ENCODE results near the gene DOCK9.
"Not testable (repeated sequence)": the region's sequence is repeated elsewhere in the genome, so short reads cannot be mapped to it uniquely, and the experiment has no call there.

Gene DOCK9

GRCh38 chr13:98829541-98829940 is 148.3 kb downstream of the DOCK9 start:
- TF ChIP-seq ZNF274 (IDR thresholded peaks at IDR 0.05; ENCODE audit: low read depth, low read length): no peak

GRCh38 chr13:98828614-98829013 is 149.2 kb downstream of the DOCK9 start:
- no peak overlapping the region for H3K4me3 ChIP-seq (ENCODE audit: low read length)
- TF ChIP-seq ZNF274 (IDR thresholded peaks at IDR 0.05; ENCODE audit: low read depth, low read length): no peak

More at GRCh38 chr13:98829541-98829940, 148.3 kb downstream of the DOCK9 start:
- H3K4me3 ChIP-seq (ENCODE audit: low read length): no peak overlapping the region

DNA sequence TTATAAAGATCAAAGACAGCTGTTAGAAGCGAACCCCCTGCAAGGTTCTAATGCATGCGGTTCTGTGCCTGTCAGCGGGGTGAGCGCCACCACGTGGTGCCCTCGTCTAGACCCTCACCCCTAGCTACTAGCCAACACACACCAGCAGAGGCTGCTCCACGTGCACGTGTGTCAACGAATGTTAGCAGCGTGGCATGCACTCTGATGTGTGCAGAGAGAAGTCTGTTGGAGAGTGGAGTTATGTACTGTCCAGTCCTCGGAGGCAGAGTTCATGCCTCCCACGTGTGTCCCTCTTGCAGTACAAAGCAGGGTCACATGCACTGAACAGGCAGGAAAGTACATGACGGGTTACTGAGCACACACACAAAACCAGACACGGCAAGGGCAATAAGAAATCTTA is 150.4 kb downstream of the DOCK9 start:
- no peak overlapping the region for H3K4me3 ChIP-seq (ENCODE audit: low read length)
- TF ChIP-seq ZNF274 (IDR thresholded peaks at IDR 0.05; ENCODE audit: low read depth, low read length): no peak

DNA sequence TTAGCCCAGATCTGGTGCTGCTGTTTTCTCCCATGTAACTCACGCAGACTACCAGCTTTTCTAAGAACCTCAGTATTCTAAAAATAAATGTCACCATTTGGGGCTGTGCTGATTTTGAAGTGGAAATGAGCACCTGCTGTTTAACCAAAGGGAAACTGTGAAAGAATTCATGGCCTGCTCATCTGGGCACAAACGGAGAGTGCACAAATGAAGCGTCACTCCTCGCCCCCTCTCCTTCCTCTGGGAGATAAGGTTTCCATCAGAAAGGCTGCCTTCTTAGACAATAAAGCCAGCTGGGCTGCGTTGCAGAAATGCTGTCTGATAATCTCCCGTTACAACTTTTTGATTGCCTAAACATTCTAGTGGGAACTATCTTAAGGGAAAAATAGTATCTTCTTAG is 151.7 kb downstream of the DOCK9 start:
- no peak overlapping the region for H3K4me3 ChIP-seq (ENCODE audit: low read length)
- no peak for TF ChIP-seq ZNF274 (IDR thresholded peaks at IDR 0.05; ENCODE audit: low read depth, low read length)

DNA sequence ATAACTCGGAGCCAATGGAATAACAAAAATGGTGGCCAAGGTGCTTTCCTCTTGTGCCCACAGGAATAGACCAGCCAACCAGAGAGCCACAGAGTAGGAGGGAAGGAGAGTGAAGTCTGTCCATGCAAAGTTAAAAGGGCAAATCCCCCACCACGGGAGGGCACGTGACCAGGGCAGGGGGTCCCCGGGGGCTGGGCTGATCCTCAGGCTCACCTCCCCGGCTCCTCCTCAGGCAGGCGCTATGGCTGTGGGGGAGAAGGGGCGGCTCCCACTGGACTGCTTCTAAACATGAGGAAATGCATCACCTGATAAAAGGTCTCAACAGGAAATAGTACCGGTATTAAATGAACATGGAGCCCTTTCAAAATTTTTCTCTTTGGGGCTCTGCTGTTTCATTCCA is 152.2 kb downstream of the DOCK9 start:
- H3K4me3 ChIP-seq (ENCODE audit: low read length): no peak overlapping the region
- no peak for TF ChIP-seq ZNF274 (IDR thresholded peaks at IDR 0.05; ENCODE audit: low read depth, low read length)

DNA sequence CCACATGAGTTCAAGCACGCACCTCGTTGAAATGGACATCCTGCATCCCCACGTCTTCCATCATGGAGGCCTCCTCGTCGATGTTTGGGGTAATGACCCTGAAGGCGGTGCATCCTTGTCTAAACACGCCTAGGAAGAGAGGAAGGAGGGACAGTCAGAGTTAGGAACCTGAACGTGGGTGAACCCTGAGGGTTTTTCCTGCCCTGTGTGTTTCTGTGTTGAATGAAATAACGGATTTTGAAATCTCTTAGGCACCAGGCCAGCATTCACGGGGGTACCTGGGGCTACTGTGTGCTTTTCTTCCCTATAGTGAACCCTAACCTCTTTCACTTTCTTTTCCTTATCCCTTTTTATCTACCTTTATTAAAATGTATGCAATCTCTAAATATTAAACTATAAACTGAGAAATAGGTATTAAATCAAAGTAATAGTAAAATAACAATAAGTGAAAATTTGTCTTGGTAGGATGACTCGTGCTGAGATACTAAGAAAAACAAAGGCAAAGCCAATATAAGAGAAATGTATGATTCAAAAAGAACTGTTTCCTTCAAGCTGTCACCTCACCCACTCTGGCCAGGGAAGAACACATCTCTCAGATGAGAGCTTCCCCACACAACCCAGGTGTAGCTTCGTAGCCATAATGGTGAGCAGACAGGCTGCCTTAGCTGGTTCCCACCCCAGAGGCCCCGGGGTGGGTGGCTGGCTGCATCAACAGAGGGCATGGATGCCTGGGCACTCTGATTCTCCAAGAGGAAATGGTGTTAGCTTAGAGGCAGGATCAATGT is 153.3 kb downstream of the DOCK9 start:
- no peak overlapping the region for H3K4me3 ChIP-seq (ENCODE audit: low read length)
- no peak for TF ChIP-seq ZNF274 (IDR thresholded peaks at IDR 0.05; ENCODE audit: low read depth, low read length)

DNA sequence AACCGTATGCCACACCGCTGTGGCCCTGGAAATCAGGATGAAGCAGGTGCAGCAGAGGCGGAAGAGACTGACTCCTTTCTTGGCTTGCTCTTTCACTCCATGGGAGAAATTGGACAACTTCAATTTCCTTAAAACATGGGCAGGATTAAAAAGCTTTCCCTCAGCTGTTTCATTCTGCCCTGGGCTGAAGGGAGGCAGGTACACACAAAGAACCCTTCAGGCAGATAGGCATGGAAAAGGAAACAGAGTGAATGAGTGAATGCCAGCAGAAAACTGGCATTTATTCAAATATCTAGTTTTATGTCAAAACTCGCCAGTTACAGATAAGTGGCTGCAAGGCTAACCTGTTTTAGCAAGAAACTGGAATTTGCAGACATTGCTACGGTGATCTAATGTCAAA is 154.4 kb downstream of the DOCK9 start:
- no peak overlapping the region for H3K4me3 ChIP-seq (ENCODE audit: low read length)
- TF ChIP-seq ZNF274 (IDR thresholded peaks at IDR 0.05; ENCODE audit: low read depth, low read length): no peak

DNA sequence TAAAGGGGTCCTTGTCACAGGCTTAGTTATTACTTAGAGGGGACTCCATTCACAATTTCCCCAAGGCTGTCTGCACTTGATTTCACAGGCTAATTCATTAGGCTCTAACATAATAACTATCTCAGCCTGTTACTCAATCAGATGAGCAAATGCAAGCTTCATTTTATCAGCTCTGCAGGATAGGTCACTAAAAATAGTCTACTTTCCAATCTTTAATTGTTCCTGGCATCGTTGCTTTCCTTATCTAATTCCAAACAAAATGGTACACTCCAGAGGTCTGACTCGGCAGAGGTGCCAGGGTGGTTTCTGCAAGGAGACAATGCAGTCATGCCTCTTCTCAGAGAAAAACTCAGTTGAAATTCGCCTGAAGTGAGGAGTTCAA is 155.6 kb downstream of the DOCK9 start:
- no peak for TF ChIP-seq ZNF274 (IDR thresholded peaks at IDR 0.05; ENCODE audit: low read depth, low read length)
- H3K4me3 ChIP-seq (ENCODE audit: low read length): no peak overlapping the region

DNA sequence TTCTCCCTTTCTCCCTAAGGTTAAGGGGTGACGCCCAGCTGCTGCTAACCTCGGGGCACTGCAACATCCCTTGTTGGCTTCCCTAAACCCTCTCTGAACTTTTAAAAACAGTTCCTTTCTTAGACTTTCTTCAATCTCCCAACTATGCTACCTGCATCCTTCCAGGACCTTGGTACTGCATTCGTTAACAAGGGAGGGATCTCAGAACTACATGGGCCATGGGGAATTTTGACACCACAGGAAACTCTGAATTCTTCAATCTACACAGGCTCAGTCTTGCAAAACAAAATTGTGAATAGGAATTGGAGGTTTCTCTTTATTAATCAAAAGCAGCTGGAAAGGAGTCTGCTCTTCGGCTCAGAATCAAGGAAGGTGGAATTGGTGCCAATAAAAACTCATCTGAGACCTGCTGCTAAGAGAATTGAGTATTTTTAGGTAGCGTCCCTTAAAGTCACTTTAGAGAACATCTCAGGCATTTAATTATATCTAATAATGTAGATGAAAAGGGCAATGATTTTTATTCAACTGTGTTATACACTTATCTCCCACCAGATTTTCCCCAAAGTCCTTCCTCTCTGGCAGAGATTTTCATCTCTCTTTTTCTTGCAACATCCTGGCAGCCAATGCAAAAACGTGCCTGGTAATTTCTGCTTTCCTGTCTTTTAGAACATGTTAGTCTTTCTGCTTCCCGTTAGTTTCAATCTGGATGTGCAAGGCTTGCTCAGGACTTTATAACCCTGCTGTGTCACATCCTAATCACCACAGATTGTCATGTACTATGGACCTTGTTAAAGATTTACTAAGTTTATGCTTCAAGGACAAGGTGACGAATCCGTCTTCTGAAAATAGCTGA is 156.3 kb downstream of the DOCK9 start:
- no peak overlapping the region for H3K4me3 ChIP-seq (ENCODE audit: low read length)
- TF ChIP-seq ZNF274 (IDR thresholded peaks at IDR 0.05; ENCODE audit: low read depth, low read length): no peak

DNA sequence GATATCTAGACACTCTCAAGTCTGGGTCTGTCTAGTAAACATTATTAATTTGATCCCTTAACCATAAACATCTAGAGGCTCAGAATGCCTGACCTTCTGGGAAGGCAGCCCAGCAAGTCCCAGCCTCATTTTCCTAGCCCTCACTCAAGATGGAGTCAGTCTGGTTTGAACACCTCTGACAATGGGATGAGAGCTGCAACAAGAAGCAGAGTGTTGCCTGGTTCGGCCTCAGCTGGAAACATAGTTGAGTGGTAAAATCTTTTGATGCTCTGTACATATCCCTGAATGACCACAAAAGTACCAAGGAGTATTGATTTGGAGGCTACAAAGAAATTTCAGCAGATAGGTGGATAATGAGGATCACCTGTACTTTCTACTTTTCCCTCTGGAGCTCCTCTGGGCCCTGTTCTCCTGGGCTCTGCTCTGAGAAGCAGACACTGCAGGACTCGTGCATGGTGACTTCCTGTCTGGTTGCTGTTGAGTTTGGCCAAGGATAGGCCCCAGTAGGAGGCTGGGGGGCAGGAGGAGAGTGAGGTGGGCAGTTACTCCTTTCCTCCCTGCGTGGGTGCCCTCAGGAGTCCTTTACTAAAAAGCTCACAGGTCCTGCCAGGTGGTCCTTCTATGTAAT is 157.0 kb downstream of the DOCK9 start:
- TF ChIP-seq ZNF274 (IDR thresholded peaks at IDR 0.05; ENCODE audit: low read depth, low read length): no peak
- no peak overlapping the region for H3K4me3 ChIP-seq (ENCODE audit: low read length)

GRCh38 chr13:98820300-98820699 is 157.6 kb downstream of the DOCK9 start:
- no peak overlapping the region for H3K4me3 ChIP-seq (ENCODE audit: low read length)
- TF ChIP-seq ZNF274 (IDR thresholded peaks at IDR 0.05; ENCODE audit: low read depth, low read length): no peak

DNA sequence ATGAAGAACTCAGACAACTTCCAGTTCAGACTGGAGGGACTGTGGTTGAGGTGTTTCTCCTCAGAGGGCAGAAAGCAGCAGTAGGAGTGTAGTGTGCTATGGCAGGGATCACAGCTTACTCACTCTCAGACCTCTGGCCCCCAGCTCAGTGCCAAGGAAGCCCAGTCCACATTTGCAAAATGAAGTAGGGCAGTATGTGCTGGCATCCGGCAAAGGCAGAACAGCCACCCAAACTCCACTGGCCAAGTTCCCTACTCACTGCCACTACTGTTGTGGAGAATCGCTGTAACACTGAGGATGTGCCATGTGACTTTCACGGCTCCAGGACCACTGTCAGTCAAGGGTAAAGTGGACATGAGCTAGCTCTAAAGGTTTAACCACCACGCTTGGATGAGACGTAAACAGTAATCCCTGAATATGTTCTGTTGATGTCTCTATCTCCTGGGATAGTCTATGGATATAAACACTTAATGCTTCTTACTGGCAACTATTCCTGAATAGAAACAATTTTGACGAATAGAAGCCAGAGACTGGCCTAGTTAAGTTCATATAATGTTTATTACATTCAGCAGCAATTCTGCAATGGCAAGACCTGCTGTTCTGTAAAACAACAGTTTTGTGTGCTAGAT is 158.4 kb downstream of the DOCK9 start:
- no peak overlapping the region for H3K4me3 ChIP-seq (ENCODE audit: low read length)
- no peak for TF ChIP-seq ZNF274 (IDR thresholded peaks at IDR 0.05; ENCODE audit: low read depth, low read length)

DNA sequence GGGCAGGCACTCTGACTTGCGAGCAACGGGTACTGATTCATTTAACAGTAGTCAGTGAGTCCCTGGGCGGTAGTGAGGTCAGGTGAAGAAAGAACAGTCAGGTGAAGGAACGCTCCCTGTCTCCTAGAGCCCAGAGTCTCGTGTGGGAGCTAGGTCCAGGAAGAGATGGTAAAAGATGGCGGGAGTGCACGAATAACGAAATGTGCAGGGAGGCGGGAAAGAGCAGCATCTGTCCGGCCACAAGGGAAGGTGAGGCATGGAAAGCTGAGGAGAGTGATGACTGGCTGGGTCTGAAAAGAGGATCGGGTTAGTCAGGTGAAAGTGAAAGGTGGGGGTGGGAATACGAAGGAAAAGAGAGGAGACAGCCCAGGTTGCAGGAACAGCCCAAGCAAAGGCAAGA is 161.5 kb downstream of the DOCK9 start:
- no peak overlapping the region for H3K4me3 ChIP-seq (ENCODE audit: low read length)
- no peak for TF ChIP-seq ZNF274 (IDR thresholded peaks at IDR 0.05; ENCODE audit: low read depth, low read length)

DNA sequence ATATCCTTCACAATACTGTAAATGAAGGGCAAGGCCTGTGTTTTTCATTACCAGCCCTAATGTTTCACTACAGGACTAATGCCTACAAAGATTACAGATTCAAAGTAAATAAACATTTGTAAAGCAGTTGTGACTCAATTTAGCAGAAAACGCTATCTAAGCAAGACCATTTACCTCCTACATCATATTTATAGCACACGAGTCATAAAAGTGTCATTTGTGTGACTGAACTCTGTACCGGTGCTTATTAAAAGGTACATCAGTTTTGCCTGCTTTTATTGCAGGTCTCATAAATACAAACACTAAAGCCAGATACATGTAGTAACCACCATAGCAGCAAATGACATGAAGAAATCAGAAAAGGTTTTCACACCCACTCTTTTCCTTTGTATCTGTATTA is 163.9 kb downstream of the DOCK9 start:
- H3K4me3 ChIP-seq (ENCODE audit: low read length): no peak overlapping the region
- TF ChIP-seq ZNF274 (IDR thresholded peaks at IDR 0.05; ENCODE audit: low read depth, low read length): no peak

- not testable (repeated sequence) for H3K4me3 ChIP-seq (ENCODE audit: low read length)
Measured at GRCh38 chr13:98812186-98812790, 165.6 kb downstream of the DOCK9 start.

Measured in GM08714 (cell line).